MG63 (cell line): ENCODE measurements around the gene MAD1L1. TPM values are rescaled to one million over a fixed set of nuclear protein-coding genes. Genes with fewer than 3 reads are reported as not detected.

Experiments
- DNase-seq: peaks from one replicate; pipeline ENCODE4 v3.0.0-alpha.2; 2020
- H3K27me3 ChIP-seq: fragments of 250-450 bp; sonication (Bioruptor Pico); 2 replicates; pipeline ENCODE4 v1.5.1; 2020; ENCODE audit warnings: mild to moderate bottlenecking, moderate library complexity
- H3K36me3 ChIP-seq: fragments of 250-450 bp; sonication (Bioruptor Pico); 2 replicates; pipeline ENCODE4 v1.5.1; 2020; ENCODE audit warnings: mild to moderate bottlenecking, moderate library complexity
- H3K4me3 ChIP-seq: fragments of 250-450 bp; sonication (Bioruptor Pico); 2 replicates; pipeline ENCODE4 v1.5.1; 2020; ENCODE audit warnings: mild to moderate bottlenecking, moderate library complexity
- H3K9me3 ChIP-seq: fragments of 250-450 bp; sonication (Bioruptor Pico); 2 replicates; pipeline ENCODE4 v1.5.1; 2020; ENCODE audit warnings: mild to moderate bottlenecking, moderate library complexity
- total RNA-seq: library from RNA; depleted of rRNA; stranded (reverse); fragments of >200 nt; shearing (Covaris generic); gene quantifications from 2 replicates; pipeline ENCODE4 v1.2.3, GENCODE V29; 2014; ENCODE audit warnings: low replicate concordance

MAD1L1 gene
- total RNA-seq, 1 experiment from 2014 or later, result 65.1 TPM

DNA sequence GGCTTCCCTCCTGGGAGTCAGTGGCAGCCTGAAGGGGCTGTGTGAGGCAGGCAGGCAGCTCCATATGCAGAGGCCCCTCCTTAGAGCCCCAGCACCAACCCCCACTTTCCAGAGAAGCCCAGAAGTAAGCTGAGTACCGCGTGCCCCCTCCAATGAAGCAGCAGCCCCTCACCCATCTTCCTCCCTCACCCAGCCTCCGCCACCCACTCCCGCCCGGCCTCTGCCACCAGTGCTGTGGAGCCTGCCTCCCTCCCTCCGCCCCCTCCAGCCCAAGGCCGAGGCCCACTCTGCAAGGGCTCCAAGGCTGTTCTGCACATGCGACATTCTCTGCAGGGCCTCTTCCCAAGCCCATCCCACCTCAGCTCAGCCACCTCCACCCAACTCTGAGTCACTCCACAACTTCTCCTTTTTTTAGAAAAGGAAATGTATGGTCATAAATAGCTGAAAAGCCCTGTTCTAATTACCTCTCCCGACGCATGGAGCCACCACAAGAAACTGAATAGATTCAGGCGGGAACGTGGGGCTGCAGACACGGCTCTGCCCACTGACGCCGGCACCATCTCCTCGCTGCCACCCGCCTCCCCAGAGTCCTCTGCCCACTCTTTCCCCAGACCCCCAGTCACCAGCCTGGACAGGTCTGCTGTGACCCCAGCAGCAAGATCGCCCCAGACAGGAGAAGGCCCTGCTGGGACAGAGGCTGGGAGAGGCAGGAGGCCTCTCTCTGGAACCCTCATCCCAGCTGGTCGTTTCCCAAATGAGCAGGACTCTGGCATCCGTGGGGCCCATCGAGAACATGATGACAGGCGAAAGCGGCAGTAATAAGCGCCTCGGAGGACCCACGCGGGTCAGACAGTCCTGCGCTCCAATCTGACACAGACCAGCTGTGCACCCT lies 213.9 kb downstream of the MAD1L1 start:
- DNase-seq, result peak; percentile 62
- Histone ChIP-seq H3K9me3 (no peaks in the 10 kb centered on the region), H3K36me3 (no peaks in the 10 kb centered on the region), H3K27me3 (no peaks in the 10 kb centered on the region), H3K4me3 (no peak overlapping the region)

DNA sequence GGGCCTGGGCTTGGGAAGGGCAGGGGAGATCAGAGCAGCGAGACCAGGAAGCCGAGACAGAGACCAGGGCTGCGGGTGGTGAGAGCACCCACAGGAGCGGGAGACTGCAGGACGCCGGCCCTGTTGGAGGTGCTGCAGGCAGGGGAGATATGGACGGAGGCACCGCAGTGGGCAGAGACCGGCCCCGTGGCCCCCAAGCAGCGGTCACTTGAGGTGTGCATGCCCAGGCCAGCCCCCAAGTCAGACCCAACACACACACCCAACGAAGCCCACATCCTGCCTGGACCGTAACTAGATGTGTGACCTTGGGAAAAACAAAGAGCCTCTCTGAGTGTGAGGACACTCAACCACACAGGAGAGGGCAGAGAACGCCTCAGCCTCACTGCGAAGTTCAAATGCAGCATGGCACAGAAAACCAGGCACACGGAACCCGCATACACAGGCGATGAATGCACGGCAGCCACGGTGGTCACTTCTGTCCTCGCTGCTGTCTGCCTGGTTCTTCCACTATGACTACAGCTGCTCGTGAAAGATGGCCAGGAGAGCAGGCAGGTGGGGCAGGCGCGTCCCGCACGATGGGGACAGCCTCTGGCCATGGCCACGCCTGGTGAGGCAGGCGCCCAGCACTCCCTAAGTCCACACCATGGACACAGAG lies 214.7 kb downstream of the MAD1L1 start:
- DNase-seq, result no peak
- Histone ChIP-seq H3K27me3 (no peaks in the 10 kb centered on the region), H3K36me3 (no peaks in the 10 kb centered on the region)

DNA sequence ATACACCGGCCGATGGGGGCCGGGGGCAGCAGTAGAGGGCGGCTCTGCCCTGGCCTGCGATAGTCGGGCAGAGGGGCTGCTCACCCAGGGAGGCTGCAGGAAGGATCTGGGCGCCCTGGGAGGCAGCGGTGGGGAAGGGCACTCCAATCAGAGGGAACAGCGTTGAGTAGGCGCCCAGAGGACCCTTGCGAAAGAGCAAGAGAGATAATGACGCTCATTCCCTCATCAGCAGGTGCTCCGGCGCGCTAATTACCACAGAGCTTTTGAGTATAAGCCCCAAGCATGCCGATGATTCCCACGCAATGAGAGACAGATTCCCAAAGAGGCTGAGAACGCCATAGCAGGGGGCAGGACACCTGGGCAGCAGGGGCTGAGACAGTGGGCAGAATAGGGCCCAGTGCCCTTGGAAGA lies 215.3 kb downstream of the MAD1L1 start:
- H3K9me3 ChIP-seq, result no peaks in the 10 kb centered on the region
- DNase-seq, result no peak
- H3K4me3 ChIP-seq, result no peak overlapping the region
- H3K36me3 ChIP-seq, result no peaks in the 10 kb centered on the region
- H3K27me3 ChIP-seq, result no peaks in the 10 kb centered on the region

More for the DNA sequence above, 214.7 kb downstream of the MAD1L1 start:
- Histone ChIP-seq H3K9me3 (no peaks in the 10 kb centered on the region), H3K4me3 (no peak overlapping the region)

DNA sequence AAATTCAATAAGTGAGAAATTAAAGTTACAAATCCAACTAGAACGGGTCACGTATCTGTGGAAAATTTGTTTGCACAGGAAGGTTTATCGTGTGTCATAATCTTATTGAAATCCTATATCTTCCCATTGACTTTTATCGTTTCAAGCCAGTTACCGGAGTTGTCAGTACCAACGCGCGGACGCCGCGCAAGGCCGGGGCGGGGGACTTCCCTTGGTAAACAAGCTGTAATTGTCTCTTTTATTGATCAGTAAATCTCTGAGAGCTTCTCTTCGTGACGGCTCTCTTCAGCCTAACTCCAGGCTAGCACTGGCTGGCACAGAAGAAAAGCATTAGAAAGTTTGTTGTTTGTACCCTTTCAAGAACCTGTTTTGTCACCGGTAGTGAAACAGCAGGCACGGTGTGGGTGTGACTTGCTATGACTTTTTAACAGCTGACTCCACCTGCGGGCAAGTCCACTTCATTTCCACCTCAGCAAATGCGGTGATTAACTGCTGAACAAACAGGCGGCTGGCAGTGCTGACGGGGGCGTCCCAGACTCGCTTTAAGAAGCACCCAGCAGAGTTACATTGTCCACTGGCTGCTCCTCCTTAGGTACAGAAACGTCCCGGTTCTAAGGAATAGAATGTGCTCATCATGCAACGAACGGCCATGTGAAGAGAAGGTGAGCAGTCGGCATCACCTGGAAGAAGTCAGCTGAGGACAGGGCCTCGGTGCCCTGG lies 215.8 kb downstream of the MAD1L1 start:
- no peaks in the 10 kb centered on the region for H3K9me3 ChIP-seq
- no peak for DNase-seq
- H3K4me3 ChIP-seq, result no peak overlapping the region
- no peaks in the 10 kb centered on the region for H3K36me3 ChIP-seq
- no peaks in the 10 kb centered on the region for H3K27me3 ChIP-seq

DNA sequence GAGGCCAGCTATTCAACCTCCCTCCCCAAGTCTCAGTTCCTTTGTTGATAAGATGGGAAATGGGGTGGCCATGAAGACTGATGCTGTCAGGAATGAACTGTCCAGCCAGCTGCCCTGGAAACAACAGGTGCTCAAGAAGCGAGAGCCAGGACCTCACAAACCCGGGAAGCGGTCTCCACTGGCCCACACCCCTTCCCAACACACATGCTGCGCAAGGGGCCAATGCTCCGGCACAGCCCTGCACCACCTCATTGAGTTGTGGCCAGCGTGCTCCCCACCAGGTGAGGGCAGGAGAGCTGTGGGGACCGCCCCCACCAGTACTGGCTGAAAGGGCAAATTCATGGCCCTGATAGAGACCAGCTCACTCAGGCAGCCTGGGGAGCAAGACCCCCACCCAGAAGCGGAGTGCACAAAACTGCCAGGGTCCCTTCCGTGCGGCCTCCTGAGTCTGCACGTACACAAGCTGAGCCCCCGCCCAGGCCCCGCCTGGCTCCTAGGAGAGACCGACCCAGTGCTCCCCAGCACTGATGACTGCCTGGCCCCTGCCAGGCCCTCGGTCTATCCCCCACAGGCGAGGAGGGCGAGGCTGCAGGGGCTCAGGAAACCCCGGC lies 216.6 kb downstream of the MAD1L1 start:
- H3K4me3 ChIP-seq, result no peak overlapping the region

DNA sequence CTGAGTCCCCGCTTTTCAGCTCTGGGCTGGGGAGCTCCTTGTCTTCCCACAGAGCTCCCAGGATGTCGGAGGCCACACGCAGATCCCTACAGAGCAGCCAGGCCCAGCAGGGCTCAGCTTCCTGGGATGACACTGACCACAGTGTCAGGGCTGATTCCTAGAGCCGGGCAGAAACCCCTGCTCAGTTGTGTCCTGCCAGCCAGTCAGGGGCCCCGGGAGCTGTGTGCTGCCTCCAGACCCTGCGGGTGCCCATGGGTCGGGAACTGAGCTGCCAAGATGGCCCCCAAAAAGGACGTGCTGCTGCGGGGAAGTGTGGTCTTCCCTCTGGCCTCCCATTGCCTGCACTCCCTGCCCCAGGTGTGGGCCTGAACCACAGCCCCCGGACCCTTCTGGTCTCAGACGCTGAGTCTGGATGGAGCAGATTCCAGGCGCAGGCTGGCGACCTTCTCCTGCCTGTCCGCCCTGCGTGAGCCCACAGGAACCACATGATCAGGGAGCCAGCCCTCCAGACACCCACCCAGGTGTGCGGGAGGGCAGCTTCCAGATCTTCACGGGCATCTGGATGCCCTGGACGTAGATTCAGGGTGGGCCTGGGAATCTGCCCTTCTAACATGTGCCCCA lies 217.4 kb downstream of the MAD1L1 start:
- H3K36me3 ChIP-seq, result no peaks in the 10 kb centered on the region
- no peaks in the 10 kb centered on the region for H3K27me3 ChIP-seq
- H3K4me3 ChIP-seq, result no peak overlapping the region
- no peaks in the 10 kb centered on the region for H3K9me3 ChIP-seq
- no peak for DNase-seq

More for the DNA sequence above, 216.6 kb downstream of the MAD1L1 start:
- no peaks in the 10 kb centered on the region for H3K9me3 ChIP-seq
- H3K27me3 ChIP-seq, result no peaks in the 10 kb centered on the region
- no peaks in the 10 kb centered on the region for H3K36me3 ChIP-seq
- DNase-seq, result no peak

DNA sequence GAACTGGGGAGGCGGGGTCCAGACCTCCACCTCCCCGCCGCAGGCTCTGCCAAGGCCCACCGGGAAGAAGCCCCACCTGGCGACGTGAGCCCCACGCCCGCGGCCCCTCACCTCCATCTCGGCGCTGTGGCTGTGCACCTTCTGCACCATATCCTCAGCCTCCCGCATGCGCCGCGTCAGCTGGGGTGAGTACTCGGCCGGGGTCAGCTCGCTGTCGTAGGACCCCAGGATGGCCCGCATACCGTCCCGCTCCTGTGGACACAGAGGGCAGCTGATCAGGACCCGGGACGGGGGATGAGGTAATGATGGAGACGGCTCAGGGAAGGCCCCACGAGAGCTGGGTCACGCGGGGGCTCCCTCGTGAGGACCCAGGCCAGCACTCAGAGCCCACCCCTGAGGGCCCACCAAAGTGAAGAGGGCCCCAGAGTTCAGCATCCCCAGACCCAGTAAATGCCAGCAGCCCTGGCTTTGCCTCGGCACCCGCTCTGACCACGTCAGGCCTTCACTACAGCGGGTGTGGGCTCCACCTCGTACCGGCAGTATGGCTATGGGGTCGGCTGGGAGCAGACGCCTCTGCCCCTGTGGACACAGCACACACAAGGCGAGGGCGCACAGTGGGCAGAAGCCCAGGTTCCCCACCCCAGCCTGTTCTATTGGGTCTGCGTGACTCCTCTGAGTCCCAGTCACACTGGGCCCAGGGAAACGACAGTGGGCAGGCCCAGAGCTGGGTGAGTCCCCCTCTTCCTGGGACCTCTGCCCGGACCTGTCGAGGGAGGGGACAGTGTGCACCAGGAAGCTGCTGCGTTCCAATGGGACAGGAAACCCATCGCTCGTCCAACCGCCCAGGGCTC lies 218.1 kb downstream of the MAD1L1 start:
- Histone ChIP-seq H3K36me3 (no peaks in the 10 kb centered on the region), H3K27me3 (no peaks in the 10 kb centered on the region), H3K9me3 (no peaks in the 10 kb centered on the region), H3K4me3 (no peak overlapping the region)
- no peak for DNase-seq

DNA sequence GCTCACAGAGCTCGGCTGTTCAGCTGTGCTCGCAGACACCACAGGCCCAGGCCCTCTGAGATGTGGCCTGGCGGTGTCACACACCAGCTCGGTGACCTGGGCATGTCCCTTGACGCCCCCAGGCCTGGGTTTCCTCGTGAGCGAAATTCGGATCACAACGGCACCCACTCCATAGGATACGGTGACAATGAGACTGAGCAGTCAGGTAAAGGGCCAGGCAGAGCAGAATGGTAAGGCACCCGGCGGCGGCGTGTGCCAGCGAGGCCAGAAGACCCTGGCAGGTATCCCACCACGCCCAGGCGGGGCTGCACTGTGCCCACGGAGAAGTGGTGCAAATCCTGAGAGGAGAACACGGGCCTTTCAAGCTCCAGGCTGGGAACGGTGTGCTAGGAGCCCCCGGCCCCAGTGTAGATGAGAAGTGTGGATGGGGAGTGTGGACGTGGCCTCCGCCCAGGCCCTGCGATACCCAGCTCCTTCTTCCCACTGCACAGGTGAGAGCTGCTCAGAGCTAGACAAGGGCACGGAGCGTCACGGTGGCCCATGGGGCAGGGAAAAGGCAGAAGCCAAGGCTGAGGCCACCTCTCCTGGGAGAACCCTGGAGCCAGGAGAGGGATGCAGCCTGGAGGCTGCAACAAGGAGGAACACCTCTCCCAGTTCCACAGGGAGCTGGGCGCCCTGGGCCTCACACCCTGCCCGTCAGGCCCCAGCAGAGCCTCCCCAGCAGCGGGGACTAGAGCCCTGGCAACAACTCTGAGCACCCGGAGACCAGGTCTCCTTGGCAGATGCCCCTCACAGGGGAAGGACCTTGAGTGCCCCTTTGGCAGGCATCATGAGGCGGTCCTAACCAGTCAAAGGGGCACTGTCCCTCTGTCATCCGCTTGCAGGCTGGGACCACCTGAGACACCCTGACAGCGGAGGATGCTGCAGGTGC lies 219.1 kb downstream of the MAD1L1 start:
- Histone ChIP-seq H3K9me3 (no peaks in the 10 kb centered on the region), H3K27me3 (no peaks in the 10 kb centered on the region), H3K36me3 (no peaks in the 10 kb centered on the region), H3K4me3 (no peak overlapping the region)
- no peak for DNase-seq

DNA sequence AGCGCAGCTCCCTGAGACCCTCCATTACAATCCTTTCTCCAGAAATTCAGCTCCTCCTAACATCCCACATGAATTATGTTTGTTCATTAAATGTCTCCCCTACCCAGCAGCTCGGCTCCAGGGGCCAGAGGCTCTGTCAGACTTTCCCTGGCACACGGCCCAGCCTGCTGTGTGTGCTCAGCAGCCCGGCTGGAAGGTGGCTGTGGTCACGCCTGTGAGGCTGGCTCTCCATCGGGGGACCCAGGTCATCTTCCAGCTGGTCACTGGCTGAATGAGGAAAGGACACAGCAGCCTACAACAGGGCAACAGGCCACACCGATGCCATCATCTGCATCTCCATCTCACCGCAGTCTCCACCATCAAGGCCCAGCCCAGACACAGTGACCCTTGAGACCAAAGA lies 219.8 kb downstream of the MAD1L1 start:
- no peak for DNase-seq
- H3K9me3 ChIP-seq, result no peaks in the 10 kb centered on the region
- H3K27me3 ChIP-seq, result no peaks in the 10 kb centered on the region
- H3K36me3 ChIP-seq, result no peaks in the 10 kb centered on the region
- H3K4me3 ChIP-seq, result no peak overlapping the region

DNA sequence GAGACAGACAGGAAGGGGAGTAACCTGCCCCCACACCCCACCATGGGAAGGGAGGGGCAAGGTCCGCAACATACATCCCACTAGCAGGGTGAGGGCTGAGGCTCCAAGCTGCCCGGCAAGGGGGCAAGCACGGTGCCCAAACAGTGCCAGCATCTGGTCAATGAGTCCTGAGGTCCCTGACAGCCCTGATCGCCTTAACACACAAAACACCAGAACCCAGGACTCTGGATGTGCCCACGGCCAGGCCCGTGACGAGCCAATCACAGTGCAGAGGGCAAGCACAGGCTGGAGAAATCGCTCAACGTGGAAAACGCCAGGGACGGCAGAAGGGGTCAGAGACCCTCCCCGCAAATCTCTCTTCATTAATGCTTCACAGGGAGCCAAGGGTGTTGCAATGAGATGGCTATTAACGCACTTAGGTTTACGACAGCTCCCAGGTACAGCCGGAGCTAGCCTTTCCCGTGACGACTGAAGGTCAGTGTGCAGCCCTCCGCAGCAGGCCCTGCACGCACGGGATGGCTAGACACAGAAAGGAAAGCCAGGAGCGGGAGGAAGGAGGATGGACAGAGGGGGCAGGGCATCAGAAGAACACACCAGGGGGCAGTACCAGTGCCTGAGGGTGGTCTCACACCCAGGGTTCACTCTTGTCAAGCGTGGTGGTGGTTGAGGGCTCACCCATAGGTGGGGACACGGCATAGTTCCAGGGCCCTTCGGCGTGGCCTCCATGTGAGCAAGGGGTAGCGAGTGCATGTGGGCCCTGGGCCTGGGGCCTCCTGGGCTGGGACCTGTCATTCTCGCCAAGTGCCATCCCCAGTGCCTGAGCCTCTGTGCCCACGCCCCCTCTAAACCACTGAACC lies 220.5 kb downstream of the MAD1L1 start:
- DNase-seq, result no peak
- Histone ChIP-seq H3K36me3 (no peaks in the 10 kb centered on the region), H3K27me3 (no peaks in the 10 kb centered on the region), H3K9me3 (no peaks in the 10 kb centered on the region), H3K4me3 (no peak overlapping the region)

DNA sequence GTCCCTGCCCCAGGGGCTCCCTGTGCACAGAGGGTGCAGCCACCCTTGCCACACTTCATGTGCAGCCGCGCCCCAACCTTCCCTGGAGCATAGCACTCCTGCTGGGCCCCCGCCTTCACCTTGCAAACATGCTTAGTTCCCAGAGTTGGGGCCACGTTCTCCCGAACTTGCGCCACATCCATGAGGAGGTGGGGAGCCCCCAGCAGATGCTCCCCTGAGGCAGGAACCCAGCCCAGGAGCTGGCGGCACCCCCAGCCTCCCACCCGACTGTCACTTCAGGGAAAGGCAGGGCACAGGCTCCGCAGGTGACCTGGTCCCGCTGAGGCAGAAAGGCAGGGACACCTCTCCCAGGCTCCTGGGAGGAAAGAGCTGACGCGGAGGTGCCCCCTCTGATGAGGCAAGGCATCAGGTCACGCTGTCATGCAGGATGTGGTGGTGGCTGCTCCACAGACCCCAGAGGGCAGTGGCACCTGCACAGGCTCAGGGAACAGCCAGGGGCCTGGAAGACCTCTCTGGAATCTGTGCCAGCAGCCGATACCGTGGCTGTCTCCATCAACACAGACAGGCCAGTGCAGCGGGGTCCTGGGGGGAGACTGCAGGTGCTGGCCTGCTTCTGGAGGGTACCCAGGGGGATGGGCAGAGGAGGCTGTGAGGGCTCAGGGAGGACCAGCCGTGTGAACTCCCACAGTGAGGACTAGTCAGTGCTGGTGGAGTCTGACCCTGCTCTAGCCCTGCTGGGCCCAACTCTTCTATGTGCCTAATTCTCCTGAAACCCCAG lies 221.3 kb downstream of the MAD1L1 start:
- no peak overlapping the region for H3K4me3 ChIP-seq
- no peaks in the 10 kb centered on the region for H3K9me3 ChIP-seq
- H3K27me3 ChIP-seq, result no peaks in the 10 kb centered on the region
- no peaks in the 10 kb centered on the region for H3K36me3 ChIP-seq
- no peak for DNase-seq

DNA sequence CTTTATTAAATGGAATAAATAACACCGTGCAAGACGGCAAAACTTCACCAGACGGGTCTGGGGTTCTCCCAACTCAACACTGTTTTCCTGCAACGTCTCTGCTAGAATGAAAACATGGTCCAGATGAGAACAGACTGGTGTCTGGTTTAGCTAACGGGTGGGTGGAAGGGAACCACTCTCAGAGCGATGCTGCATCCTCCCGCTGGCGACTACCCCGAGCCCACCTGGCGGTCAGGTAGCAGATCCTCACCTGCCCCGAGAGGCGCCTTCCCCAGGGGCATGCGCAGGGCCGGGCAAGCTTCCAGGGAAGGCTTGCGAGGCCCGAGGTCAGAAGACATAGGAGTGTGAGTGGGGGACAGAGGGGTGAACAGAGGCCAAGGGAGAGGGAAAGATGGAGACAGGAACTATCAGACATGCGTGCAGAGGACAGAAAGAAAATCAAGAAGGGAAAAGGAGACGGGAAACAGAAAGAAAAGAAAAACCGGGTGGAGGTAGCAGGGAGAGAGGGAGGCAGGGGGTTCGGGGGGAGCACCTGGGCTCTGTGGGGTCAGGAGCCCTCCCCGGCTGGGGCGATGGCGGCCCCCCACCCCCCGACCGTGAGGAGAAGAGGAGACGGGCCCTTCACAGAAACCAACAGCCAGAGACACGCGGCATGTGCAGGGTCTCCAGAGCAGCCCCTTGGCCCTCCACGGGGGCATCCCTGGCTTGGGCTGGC lies 222.0 kb downstream of the MAD1L1 start:
- Histone ChIP-seq H3K36me3 (no peaks in the 10 kb centered on the region), H3K4me3 (no peak overlapping the region), H3K27me3 (no peaks in the 10 kb centered on the region), H3K9me3 (no peaks in the 10 kb centered on the region)
- DNase-seq, result no peak

DNA sequence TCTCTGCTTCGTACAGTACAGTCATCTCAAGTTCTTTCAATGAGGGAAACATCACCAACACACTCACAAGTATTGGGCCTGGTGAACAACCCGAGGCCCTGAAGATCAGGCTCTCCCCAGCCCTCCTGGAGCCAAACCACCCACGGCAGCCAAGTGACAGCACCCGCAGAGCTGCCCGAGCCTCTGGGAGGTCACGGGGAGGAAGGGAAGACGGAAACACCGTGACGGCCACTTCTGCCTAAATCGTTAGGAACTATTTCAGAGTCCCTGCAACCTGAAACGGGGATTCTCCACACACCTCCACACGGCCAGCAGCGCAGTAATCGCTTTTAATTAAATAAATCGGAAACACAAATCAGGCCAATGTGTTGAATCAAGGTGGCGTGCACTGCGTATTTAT lies 222.6 kb downstream of the MAD1L1 start:
- H3K27me3 ChIP-seq, result no peaks in the 10 kb centered on the region
- no peaks in the 10 kb centered on the region for H3K9me3 ChIP-seq
- H3K4me3 ChIP-seq, result no peak overlapping the region
- H3K36me3 ChIP-seq, result no peaks in the 10 kb centered on the region
- no peak for DNase-seq
